CD8-positive, alpha-beta memory T cell (primary cell): ENCODE measurements around the gene CDK9. TPM values are rescaled to one million over a fixed set of nuclear protein-coding genes. Genes with fewer than 3 reads are reported as not detected.
"Not testable (repeated sequence)": the region's sequence is repeated elsewhere in the genome, so short reads cannot be mapped to it uniquely, and the experiment has no call there.

Experiments used
- CTCF ChIA-PET: fragments of 350-600 bp; sonication (Branson Sonifier 250); formaldehyde crosslinking; loops from one replicate; lab custom pipeline; 2021; ENCODE audit warnings: antibody characterized with exemption; lab: Charles Lee
- POLR2A ChIA-PET: fragments of 350-600 bp; sonication (Branson Sonifier 250); formaldehyde crosslinking; loops from one replicate; lab custom pipeline; 2021; ENCODE audit warnings: antibody characterized with exemption; lab: Charles Lee
- DNase-seq, 5 donors: peaks; one replicate each; pipeline versions ENCODE4 v3.0.0 to v3.0.0-alpha.2; 2020 to 2022; ENCODE audit warnings: mixed read lengths in 1 of 5
- H3K27ac ChIP-seq: one replicate; pipeline ENCODE4 v1.7.0; 2013; ENCODE audit warnings: low read depth, mild to moderate bottlenecking, low read length, moderate library complexity
- H3K27me3 ChIP-seq: 2 replicates; pipeline ENCODE4 v1.7.0; 2013; ENCODE audit warnings: low read length, mild to moderate bottlenecking; ENCODE audit not compliant: insufficient read depth, poor library complexity, severe bottlenecking
- H3K36me3 ChIP-seq: 2 replicates; pipeline ENCODE4 v1.7.0; 2013; ENCODE audit warnings: mild to moderate bottlenecking, low read length, moderate library complexity; ENCODE audit not compliant: insufficient read depth
- H3K4me1 ChIP-seq: 2 replicates; pipeline ENCODE4 v1.7.0; 2013; ENCODE audit warnings: mild to moderate bottlenecking, low read length, moderate library complexity; ENCODE audit not compliant: insufficient read depth
- H3K4me3 ChIP-seq: 2 replicates; pipeline ENCODE4 v1.7.0; 2013; ENCODE audit warnings: mild to moderate bottlenecking, low read length
- H3K9me3 ChIP-seq: 2 replicates; pipeline ENCODE4 v1.7.0; 2013; ENCODE audit warnings: mild to moderate bottlenecking, low read length
- H3K27ac Mint-ChIP-seq, 8 donors: one replicate each; pipeline ENCODE4 v1.8.0; 2020 to 2021; ENCODE audit warnings: mixed read lengths in 8 of 8, mild to moderate bottlenecking in 6 of 8, inconsistent platforms in 3 of 8, moderate library complexity in 3 of 8
- H3K27me3 Mint-ChIP-seq, 2 donors: one replicate each; pipeline ENCODE4 v1.8.0; 2020 to 2021; ENCODE audit warnings: mixed read lengths in 2 of 2, mild to moderate bottlenecking in 1 of 2, moderate library complexity in 1 of 2
- H3K36me3 Mint-ChIP-seq, 3 donors: one replicate each; pipeline ENCODE4 v1.8.0; 2020 to 2021; ENCODE audit warnings: mixed read lengths in 3 of 3, inconsistent platforms in 1 of 3, mild to moderate bottlenecking in 1 of 3
- H3K4me1 Mint-ChIP-seq, 3 donors: one replicate each; pipeline ENCODE4 v1.8.0; 2020 to 2021; ENCODE audit warnings: mixed read lengths in 3 of 3, inconsistent platforms in 1 of 3, mild to moderate bottlenecking in 1 of 3
- H3K4me3 Mint-ChIP-seq, 7 donors: one replicate each; pipeline ENCODE4 v1.8.0; 2020 to 2021; ENCODE audit warnings: mixed read lengths in 7 of 7, mild to moderate bottlenecking in 6 of 7, moderate library complexity in 4 of 7, inconsistent platforms in 2 of 7
- H3K9me3 Mint-ChIP-seq, 5 donors: one replicate each; pipeline ENCODE4 v1.8.0; 2020 to 2022; ENCODE audit warnings: mixed read lengths in 5 of 5, mild to moderate bottlenecking in 3 of 5, moderate library complexity in 2 of 5, inconsistent platforms in 1 of 5
- polyA plus RNA-seq: library from polyadenylated mRNA; unstranded; fragments of 300-500 nt; fragmentation: Illumina TruSeq; gene quantifications from one replicate; pipeline ENCODE4 v1.2.3, GENCODE V29; 2021
- total RNA-seq, 2 experiments: library from RNA; stranded (reverse); gene quantifications; one replicate each; pipeline ENCODE4 v1.2.3, GENCODE V29; 2021

Gene CDK9
- total and polyA plus RNA-seq, 3 experiments from 2014 or later, result 72.3 to 111 (median 108) TPM

DNA sequence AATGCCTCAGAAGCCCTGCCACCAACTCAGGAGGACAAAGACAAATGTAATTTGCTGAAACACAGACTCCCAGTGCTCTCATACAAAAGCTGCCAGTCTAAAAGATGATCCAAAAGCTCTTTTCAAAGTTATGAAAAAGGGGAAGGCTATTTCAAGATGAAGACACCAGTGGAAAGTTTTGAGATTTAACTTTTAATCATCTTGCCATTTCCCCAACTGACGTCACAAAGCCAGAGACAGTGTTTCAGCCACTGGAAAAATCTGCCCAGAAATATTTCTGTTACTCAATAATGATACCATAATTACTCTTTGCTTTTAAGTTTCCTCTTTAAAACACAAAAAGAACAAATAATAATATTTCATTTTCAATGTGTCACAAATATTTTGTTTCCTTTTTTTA, 47.7 kb downstream of the CDK9 start:
- POLR2A ChIA-PET, result no interaction called here
- Mint-ChIP-seq H3K27ac (no peak overlapping the region), H3K36me3 (peaks cover 0 to 5% (median 0%) of the 10 kb centered on the region in 3 donors), H3K27me3 (peaks cover 0 to 7% of the 10 kb centered on the region in 2 donors), H3K4me3 (no peak overlapping the region), H3K4me1 (peaks cover 4 to 14% (median 5%) of the 10 kb centered on the region in 3 donors), H3K9me3 (no peaks in the 10 kb centered on the region)
- Histone ChIP-seq H3K4me1 (peaks cover 7% of the 10 kb centered on the region), H3K4me3 (no peak overlapping the region), H3K9me3 (no peaks in the 10 kb centered on the region), H3K27ac (no peak overlapping the region), H3K36me3 (no peaks in the 10 kb centered on the region), H3K27me3 (no peaks in the 10 kb centered on the region)
- CTCF ChIA-PET, result interaction anchor here (0.7 kb wide), 1 partner anchor 8 kb away, joined by 3 read pairs; no protein-coding TSS in a partner anchor
- no peak for DNase-seq

DNA sequence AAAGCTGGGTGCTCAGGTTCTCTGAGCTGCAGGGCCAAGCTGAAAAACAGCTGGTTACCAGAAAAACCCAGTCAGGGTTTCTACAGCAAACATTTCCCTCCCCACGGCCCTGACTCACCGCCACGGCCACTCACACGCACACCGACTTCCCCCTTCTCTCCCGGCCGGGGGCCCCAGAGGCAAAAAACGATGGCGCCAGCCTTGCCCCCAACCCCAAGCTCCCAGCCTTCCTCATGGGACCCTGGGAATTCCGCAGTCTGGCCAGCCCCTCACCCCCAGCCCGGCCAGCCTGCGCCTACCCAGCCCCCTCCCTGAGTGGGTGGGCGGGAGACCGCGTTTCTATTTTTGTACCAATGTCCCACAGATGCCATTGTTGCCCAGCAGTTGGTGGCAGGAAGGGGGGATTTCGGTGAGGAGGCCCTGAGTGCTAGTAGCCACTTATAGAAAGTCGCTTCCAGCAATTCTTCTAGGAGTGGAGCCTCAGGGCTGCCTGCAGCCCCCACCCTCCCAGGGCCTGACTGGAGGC, 50.2 kb downstream of the CDK9 start:
- Mint-ChIP-seq H3K27ac (no peak overlapping the region), H3K4me1 (peaks cover 4 to 11% (median 5%) of the 10 kb centered on the region in 3 donors), H3K4me3 (no peak overlapping the region), H3K36me3 (peaks cover 0 to 5% (median 0%) of the 10 kb centered on the region in 3 donors), H3K27me3 (peaks cover 0 to 6% of the 10 kb centered on the region in 2 donors), H3K9me3 (no peaks in the 10 kb centered on the region)
- POLR2A ChIA-PET, result no interaction called here
- Histone ChIP-seq H3K36me3 (no peaks in the 10 kb centered on the region), H3K27me3 (no peaks in the 10 kb centered on the region), H3K27ac (no peak overlapping the region), H3K4me3 (no peak overlapping the region), H3K4me1 (peaks cover 7% of the 10 kb centered on the region), H3K9me3 (no peaks in the 10 kb centered on the region)
- DNase-seq, result no peak
- CTCF ChIA-PET, result interaction anchor here (1.4 to 1.6 kb wide), 2 partner anchors 34 to 85 kb away, joined by 4 to 5 read pairs; no protein-coding TSS in a partner anchor

DNA sequence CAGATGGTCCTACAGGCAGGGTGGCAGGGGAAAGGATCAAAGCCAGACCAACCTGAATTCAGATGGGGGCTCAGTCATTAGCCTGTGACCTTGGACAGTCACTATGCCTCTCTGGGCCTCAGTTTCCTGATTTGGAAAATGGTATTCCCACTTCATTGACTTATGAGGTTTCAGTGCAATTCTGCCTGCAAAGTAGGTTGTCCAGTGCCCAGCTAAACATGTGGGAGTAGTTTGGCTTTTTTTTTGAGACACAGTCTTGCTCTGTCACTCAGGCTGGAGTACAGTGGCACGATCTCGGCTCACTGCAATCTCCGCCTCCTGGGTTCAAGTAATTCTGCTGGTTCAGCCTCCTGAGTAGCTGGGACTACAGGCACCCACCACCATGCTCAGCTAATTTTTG, 50.7 kb downstream of the CDK9 start:
- H3K4me3 ChIP-seq, H3K27me3 Mint-ChIP-seq, H3K27ac ChIP-seq, H3K4me1 ChIP-seq, DNase-seq, POLR2A ChIA-PET, H3K36me3 ChIP-seq, H3K4me3 Mint-ChIP-seq, H3K27me3 ChIP-seq, H3K27ac Mint-ChIP-seq, H3K9me3 ChIP-seq, H3K9me3 Mint-ChIP-seq: not testable (repeated sequence)
- CTCF ChIA-PET, result interaction anchor here (1.6 kb wide), 1 partner anchor 33 kb away, joined by 4 read pairs; no protein-coding TSS in a partner anchor
- H3K4me1 Mint-ChIP-seq, result peaks cover 4 to 11% (median 5%) of the 10 kb centered on the region in 3 donors
- H3K36me3 Mint-ChIP-seq, result peaks cover 0 to 10% (median 0%) of the 10 kb centered on the region in 3 donors

DNA sequence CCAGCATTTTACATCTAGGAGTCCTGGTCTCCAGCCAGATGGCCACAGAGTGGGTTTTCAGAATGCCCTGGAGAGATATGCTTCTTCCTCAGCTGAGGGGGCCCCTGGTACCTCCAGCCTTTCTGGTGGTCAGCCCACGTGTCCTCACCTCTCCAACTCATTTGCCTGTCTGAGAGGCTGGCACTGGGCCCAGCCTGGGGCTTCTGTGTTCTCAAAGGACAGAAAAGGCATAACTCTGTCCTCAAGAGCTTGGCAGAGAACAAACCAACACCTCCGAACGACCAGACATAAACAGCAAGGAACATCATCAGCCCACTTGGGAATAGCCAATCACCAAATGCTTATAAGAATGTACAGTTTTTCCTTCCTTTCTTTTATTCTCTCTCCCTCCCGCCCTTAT, 51.5 kb downstream of the CDK9 start:
- Histone ChIP-seq H3K27ac (no peak overlapping the region), H3K4me1 (peaks cover 3% of the 10 kb centered on the region), H3K36me3 (no peaks in the 10 kb centered on the region), H3K9me3 (no peaks in the 10 kb centered on the region), H3K27me3 (no peaks in the 10 kb centered on the region), H3K4me3 (no peak overlapping the region)
- ChIA-PET CTCF (interaction anchor here (0.7 to 1.6 kb wide), 2 partner anchors 32 to 197 kb away, joined by 3 to 4 read pairs; no protein-coding TSS in a partner anchor), POLR2A (interaction anchor here (0.6 kb wide), 1 partner anchor 979 kb away, joined by 4 read pairs; no protein-coding TSS in a partner anchor)
- peaks cover 0 to 6% of the 10 kb centered on the region in 2 donors for H3K27me3 Mint-ChIP-seq
- DNase-seq, result no peak
- peak overlapping the region in 2 of 8 donors; percentile 64 to 71 for H3K27ac Mint-ChIP-seq
- H3K4me3 Mint-ChIP-seq, result no peak overlapping the region
- peaks cover 1 to 8% (median 2%) of the 10 kb centered on the region in 3 donors for H3K4me1 Mint-ChIP-seq
- H3K36me3 Mint-ChIP-seq, result peaks cover 0 to 14% (median 0%) of the 10 kb centered on the region in 3 donors
- H3K9me3 Mint-ChIP-seq, result no peaks in the 10 kb centered on the region

DNA sequence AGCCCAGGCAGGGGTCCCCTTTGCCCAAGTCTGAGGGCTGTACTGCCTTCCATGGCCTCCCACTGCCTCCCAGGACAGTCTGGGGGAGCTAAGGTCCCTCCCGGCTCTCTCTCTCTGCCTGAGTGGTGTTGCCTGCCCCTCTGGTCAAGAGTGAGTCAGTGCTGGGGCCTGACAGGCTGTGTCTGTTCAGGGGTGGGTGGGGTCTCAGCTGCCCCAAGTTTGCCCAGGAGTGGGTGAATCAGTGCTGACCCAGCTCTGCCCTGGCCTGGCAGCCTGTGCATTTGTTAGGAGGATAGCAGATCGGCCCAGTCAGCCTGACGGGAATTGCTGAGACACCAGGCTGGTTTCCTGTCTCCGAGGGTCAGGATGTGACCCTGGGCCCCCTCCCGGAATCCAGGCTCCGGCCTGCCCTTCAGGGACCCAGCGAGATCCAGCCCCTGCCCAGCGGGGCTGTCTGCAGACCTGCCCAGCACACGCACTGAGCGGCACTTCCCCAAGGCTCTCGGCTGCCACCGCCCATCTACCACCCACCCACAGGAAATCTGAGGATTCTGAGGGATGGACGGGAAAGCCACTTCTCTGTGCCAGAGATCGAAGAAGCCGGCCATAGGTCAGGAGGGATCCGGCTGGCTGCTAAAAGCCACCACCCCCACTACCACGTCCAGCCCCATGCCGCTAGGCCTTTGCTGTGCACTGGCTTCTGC, 52.7 kb downstream of the CDK9 start:
- Histone ChIP-seq H3K9me3 (no peaks in the 10 kb centered on the region), H3K36me3 (no peaks in the 10 kb centered on the region), H3K27me3 (no peaks in the 10 kb centered on the region), H3K27ac (no peak overlapping the region), H3K4me3 (no peak overlapping the region), H3K4me1 (no peaks in the 10 kb centered on the region)
- POLR2A ChIA-PET, result no interaction called here
- no peak for DNase-seq
- peaks cover 0 to 18% (median 0%) of the 10 kb centered on the region in 3 donors for H3K36me3 Mint-ChIP-seq
- CTCF ChIA-PET, result no interaction called here
- peaks cover 0 to 6% of the 10 kb centered on the region in 2 donors for H3K27me3 Mint-ChIP-seq
- H3K27ac Mint-ChIP-seq, result peak overlapping the region in 1 of 8 donors; percentile 77
- H3K4me3 Mint-ChIP-seq, result no peak overlapping the region
- peaks cover 0 to 2% (median 0%) of the 10 kb centered on the region in 3 donors for H3K4me1 Mint-ChIP-seq
- no peaks in the 10 kb centered on the region for H3K9me3 Mint-ChIP-seq

Other genes starting within 250 kb of the CDK9 start
- gene STXBP1, start 173.8 kb upstream of the CDK9 start, total RNA-seq, result 10 to 100 TPM; 14.5 to 15.2 TPM
- gene STXBP1, start 173.8 kb upstream of the CDK9 start, polyA plus RNA-seq, result 8.2 TPM
- not detected for gene CFAP157, start 79.0 kb upstream of the CDK9 start, total RNA-seq
- gene CFAP157, start 79.0 kb upstream of the CDK9 start, polyA plus RNA-seq, result 0.33 TPM
- gene PTRH1, start 70.4 kb upstream of the CDK9 start, total RNA-seq, result 10 to 100 TPM; 34.4 to 35.9 TPM
- 40.7 TPM for gene PTRH1, start 70.4 kb upstream of the CDK9 start, polyA plus RNA-seq
- gene TTC16, start 70.0 kb upstream of the CDK9 start, total RNA-seq, result 1 to 10 TPM; 1.6 to 1.8 TPM
- 7.1 TPM for gene TTC16, start 70.0 kb upstream of the CDK9 start, polyA plus RNA-seq
- 10 to 100 TPM; 30.7 to 33.7 TPM for gene TOR2A, start 50.7 kb upstream of the CDK9 start, total RNA-seq
- 37.0 TPM for gene TOR2A, start 50.7 kb upstream of the CDK9 start, polyA plus RNA-seq
- 10 to 100 TPM; 13.9 to 14.1 TPM for gene SH2D3C, start 7.4 kb upstream of the CDK9 start, total RNA-seq
- 50.7 TPM for gene SH2D3C, start 7.4 kb upstream of the CDK9 start, polyA plus RNA-seq
- 100 to 1,000 TPM; 110 to 111 TPM for gene FPGS, start 16.8 kb downstream of the CDK9 start, total RNA-seq
- 68.0 TPM for gene FPGS, start 16.8 kb downstream of the CDK9 start, polyA plus RNA-seq
- 10 to 100 TPM; 18.9 to 19.3 TPM for gene ENG, start 68.6 kb downstream of the CDK9 start, total RNA-seq
- 7.9 TPM for gene ENG, start 68.6 kb downstream of the CDK9 start, polyA plus RNA-seq
- 10 to 100 TPM; 15.8 to 20.0 TPM for gene AK1, start 91.6 kb downstream of the CDK9 start, total RNA-seq
- gene AK1, start 91.6 kb downstream of the CDK9 start, polyA plus RNA-seq, result 0.23 TPM
- gene ST6GALNAC6, start 113.6 kb downstream of the CDK9 start, total RNA-seq, result 10 to 100 TPM; 52.3 to 54.0 TPM
- 54.7 TPM for gene ST6GALNAC6, start 113.6 kb downstream of the CDK9 start, polyA plus RNA-seq
- gene ST6GALNAC4, start 131.0 kb downstream of the CDK9 start, total RNA-seq, result 10 to 100 TPM; 32.9 to 43.2 TPM
- gene ST6GALNAC4, start 131.0 kb downstream of the CDK9 start, polyA plus RNA-seq, result 28.7 TPM
- 1 to 10 TPM; 1.4 to 2.5 TPM for gene PIP5KL1, start 144.7 kb downstream of the CDK9 start, total RNA-seq
- 0.89 TPM for gene PIP5KL1, start 144.7 kb downstream of the CDK9 start, polyA plus RNA-seq
- 10 to 100 TPM; 73.8 to 75.5 TPM for gene DPM2, start 151.8 kb downstream of the CDK9 start, total RNA-seq
- gene DPM2, start 151.8 kb downstream of the CDK9 start, polyA plus RNA-seq, result 52.2 TPM
- 10 to 100 TPM; 82.2 to 93.3 TPM for gene EEIG1, start 195.0 kb downstream of the CDK9 start, total RNA-seq
- 167 TPM for gene EEIG1, start 195.0 kb downstream of the CDK9 start, polyA plus RNA-seq